GM18907 (cell line): ENCODE results near the gene PTPRM.

ENCODE experiments used
- ATAC-seq: cut with Tn5 transposase; IDR thresholded peaks from one replicate; pipeline ENCODE4 v1.9.1; 2021; ENCODE audit warnings: mild to moderate bottlenecking, moderate library complexity; ENCODE audit not compliant: unreplicated experiment

PTPRM gene

DNA sequence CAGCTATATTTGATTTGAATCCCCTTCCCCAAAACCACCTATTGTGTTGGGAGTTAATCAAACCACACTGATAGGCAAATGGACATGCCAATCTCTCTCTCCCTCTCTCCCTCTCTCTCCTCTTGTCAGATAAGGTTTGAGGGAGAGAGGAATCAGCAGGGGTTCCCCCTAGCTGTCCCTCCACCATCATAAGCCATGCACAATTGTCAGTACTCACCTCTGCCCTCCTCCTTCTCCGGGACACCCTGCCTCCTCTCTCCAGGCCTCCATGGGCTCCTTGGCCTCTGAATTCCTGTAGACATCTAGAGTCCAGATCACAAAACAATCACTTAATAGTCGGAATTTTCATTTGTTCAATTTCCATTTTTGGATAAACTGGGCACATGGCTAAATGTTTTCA lies 798.4 kb downstream of the PTPRM start:
- no peak for ATAC-seq

GRCh38 chr18:8366070-8366469 lies 799.0 kb downstream of the PTPRM start:
- ATAC-seq: no peak

DNA sequence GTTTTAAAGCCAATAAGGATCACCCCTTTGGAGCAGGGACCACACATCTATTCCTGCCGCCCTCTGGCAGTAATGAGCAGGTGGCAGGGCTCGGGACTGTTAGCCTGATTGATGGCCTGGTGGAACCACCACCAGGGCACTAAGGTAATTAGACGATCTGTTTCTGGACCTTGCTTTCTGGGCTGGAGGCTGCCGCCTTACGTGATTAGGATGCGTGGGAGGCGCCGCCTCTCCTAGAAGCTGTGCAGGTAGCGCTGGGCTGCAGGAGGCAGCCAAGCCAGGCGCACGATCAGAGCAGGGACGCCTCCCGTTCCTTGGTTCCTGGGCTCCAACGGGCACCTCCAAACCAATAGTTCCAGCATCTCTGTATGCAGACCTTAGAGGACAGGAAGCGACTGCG lies 799.5 kb downstream of the PTPRM start:
- ATAC-seq: no peak

- no peak for ATAC-seq
Observed at GRCh38 chr18:8367217-8367988, 800.3 kb downstream of the PTPRM start.

- ATAC-seq: no peak
Observed at GRCh38 chr18:8368512-8369217, 801.5 kb downstream of the PTPRM start.

DNA sequence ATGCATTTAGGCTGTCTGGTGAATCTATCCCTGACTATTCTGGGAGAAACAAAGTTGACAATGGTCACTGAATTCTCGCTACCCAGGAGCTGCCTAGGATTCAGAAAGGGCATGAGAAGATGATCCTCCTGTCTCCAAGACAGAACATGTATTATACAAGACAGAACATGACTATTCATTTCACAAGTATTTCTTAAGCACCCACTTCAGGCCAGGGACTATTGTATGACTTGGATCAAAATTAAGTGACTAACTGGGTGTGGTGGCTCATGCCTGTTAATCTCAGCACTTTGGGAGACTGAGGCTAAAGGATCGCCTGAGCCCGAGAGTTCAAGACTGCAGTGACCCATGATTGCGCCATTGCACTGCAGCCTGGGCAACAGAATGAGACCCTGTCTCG lies 806.4 kb downstream of the PTPRM start:
- ATAC-seq: no peak

DNA sequence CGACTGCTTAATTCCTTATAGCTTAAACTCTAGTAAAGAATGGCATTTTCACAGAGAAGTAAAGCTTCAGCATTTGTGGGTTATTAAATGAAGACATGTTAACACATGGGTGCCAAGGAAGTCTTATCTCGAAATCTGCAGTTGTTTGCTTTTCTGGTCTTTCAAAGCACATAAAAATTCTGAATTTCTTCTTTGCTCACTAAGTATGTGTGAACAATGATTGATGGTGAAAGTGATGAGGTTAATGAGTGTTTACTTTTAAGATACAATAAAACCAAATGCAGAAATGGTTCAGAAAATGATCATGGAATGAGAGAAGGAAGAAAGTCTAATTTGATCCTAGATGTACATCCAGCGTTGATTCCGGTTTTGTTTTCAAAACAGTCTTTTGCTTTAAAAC lies 807.6 kb downstream of the PTPRM start:
- ATAC-seq: no peak

DNA sequence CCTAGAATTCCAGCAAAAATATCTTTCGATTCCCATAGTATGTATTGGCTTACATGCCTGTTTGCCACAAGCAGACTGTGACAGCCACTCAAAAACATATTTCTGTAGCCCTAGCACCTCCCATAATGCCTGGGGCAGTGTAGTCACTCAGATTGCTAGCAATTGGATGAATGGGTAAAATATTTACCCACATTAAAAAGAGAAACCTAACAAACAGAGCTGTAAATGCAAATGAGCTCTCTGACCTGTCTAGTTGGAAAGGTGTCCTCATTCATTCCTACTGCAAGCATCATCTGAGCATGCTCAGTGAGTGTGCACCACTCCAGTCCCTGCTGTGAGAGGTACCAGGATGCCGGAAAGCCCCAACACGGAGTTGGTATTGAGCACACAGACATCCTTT lies 808.1 kb downstream of the PTPRM start:
- no peak for ATAC-seq

DNA sequence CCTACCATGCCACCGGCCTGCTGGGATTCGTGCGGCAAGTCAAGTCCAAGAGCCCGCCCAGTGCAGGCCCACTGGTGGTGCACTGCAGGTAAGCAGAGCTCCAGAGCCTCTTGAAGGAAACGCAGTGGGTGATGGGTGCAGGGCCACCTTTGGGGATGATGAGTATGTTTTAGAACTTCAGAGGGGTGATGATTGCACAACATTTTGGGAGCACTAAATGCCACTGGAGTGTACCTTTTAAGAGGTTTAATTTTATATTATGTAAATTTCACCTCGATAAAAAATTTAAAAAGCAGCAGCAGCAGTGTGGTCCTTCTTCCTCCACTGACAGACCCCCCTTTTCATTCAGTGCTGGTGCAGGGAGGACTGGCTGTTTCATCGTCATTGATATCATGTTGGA lies 809.0 kb downstream of the PTPRM start:
- ATAC-seq: no peak

- no peak for ATAC-seq
Observed at GRCh38 chr18:8379187-8379941, 812.2 kb downstream of the PTPRM start.

DNA sequence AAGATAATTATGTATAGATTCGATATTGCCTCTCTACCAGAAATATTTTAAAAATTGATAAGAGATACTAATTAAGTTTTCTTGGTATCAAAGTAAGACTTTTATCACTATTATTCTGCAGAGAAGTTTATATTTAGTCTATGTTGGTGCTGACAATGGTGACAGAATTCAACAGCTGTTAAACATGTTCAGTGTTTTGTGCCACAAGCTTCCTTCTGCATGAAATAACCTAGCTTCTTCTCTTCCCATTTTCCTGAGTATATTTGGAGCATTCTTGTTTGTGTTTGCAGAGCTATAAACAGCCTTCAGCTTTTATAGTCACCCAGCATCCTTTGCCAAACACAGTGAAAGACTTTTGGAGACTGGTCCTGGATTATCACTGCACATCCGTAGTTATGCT lies 812.9 kb downstream of the PTPRM start:
- ATAC-seq: no peak

- ATAC-seq: no peak
Observed at GRCh38 chr18:8380926-8381325, 813.8 kb downstream of the PTPRM start.

DNA sequence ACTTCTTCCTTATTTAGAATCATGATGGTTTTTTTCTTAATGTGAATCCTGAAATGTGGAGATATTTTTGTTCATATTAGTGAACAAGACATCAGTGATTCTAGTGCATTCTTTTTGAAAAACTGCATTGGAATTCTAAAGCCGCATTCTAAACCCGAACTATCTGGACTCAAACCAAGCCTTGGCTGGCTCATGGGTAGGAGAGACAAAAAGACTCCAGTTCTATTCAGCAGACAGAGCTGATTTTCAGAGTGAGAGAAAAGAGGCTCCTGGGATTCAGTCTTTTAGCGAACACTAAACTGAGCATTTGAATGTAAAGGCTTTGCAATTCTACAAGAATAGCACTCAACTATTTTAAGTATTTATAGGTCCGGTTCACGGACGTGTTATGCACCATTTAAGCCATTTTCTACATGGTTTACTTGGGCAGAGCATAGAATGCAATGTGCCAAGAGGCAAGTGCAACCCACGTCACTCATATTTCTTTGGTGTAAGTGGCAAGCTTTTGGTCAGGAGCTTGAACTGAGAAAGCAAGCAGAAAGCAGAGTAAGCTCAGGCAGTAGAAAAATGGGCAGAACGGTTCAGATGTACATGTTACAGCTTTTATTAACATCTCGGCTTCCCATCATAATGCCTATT lies 814.8 kb downstream of the PTPRM start:
- ATAC-seq: no peak

DNA sequence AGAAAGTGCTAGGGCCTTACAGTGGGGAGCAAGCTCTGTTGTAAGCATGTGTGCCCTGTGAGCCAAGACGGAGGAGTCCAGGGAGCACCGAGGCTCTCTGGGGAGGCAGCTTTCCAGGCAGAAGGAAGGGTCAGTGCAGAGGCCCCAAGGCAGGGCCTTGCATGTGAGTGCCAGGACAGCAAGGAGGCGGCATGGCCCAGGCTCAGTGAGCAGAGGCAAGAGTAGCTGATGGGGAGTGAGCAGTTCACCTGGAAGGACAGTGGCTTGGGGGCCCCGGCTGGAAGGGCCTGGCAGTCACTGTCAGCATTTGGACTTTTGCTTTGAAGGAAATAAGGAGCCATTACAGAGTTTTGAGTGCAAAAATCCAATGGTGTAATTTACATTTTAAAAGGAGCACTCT lies 818.3 kb downstream of the PTPRM start:
- no peak for ATAC-seq

DNA sequence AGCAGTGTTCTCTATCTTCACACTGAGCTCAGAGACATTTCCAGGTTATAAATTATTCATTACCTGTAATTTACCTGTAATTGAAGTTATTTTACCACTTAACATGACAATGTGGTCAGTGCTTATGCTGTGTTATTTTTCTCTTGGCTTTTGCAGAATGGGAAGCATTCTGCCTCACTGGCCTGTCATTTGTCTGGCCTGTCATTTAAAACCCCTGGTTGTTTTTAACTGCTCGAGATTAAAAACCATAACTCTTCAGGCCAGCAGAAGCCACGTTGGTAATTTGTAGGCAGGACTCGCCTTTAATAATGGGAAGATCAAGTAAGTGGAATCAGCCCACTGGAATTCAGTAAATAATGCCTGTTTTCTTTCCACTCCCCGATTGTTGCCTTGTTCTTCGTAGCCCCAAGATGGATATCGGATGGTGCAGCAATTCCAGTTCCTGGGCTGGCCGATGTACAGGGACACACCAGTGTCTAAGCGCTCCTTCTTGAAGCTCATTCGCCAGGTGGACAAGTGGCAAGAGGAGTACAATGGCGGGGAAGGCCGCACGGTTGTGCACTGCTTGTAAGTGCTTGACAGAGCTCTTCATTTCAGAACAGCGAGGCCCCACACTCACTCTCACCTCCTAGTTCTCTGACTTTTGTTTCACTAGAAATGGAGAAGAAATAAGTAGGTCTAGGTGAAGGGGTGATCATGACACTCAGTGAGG lies 819.7 kb downstream of the PTPRM start:
- no peak for ATAC-seq

DNA sequence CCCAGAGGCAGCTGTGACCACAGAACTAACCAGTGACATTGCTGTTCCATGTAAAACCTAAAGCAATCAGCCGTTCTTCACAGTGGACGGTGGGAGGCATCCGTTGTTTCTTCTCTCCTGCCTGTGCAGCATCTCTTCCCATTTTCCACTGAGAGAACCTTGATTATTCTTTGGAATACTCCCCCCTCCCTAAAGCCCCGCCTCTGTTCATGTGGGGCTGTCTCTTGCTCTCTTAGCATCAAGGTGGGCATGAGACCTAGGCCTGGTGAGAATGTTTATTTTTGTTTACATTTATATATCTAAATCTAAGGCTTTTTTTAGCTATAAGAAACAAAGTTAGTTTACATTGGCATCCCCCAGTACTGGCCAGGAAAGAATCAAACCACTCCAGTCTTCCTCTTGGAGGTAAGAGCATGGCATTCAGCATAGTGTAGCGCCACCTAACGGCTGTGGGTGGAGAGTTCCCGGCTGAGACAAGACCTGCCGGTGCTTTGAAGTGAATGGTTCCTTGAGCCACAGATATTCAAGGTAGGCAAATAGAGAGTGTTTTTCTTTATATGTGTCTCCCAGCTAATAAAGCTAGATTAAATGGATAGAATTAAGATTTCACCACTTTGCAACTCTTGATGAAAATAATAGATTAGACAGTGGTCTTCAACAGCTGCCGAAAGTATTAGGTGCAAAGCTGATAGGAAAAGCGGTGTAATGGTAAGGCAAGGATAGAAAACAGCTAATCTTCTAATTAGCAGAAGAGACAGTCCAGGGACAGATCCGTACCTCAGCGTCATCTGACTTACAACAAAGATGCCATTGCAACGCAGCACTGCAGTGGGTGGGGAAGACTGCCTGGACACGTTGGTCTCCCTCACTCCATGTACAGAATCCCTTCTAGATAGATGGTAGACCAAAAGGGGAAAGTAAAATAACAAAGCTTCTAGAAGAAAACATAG lies 822.5 kb downstream of the PTPRM start:
- no peak for ATAC-seq

- no peak for ATAC-seq
Observed at GRCh38 chr18:8391068-8391467, 824.0 kb downstream of the PTPRM start.

GRCh38 chr18:8396254-8396653 lies 829.1 kb downstream of the PTPRM start:
- ATAC-seq: no peak

DNA sequence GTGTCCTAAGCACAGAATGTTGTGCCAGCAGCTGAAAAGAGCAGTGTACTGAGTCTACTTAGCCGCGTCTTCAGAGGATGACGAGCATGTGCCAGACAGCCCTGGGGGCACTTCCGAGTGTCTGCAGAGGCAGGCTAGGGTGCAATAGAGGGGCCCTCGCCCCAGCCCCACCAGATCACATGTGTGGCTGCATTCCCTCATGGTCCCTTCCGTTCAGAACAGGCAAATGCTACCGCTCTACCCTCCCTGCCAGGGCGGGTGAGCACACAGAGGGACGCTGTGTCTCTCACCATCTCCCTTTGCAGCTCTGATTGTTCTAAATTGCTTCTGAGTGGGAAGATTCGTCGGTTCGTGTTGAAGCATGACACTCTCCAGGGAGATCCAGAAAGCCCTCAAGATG lies 829.9 kb downstream of the PTPRM start:
- no peak for ATAC-seq

- no peak for ATAC-seq
Observed at GRCh38 chr18:8399138-8399537, 832.0 kb downstream of the PTPRM start.
